ENCODE results near the gene LRMDA. TPM values are rescaled to one million over a fixed set of nuclear protein-coding genes. Genes with fewer than 3 reads are reported as not detected.

The LRMDA gene
- total and polyA plus RNA-seq, 2 of the 13 experiments (the other 11 are each of a cell fraction or from before 2014, with no cell fraction given) = 13.4 to 22.0 TPM

DNA sequence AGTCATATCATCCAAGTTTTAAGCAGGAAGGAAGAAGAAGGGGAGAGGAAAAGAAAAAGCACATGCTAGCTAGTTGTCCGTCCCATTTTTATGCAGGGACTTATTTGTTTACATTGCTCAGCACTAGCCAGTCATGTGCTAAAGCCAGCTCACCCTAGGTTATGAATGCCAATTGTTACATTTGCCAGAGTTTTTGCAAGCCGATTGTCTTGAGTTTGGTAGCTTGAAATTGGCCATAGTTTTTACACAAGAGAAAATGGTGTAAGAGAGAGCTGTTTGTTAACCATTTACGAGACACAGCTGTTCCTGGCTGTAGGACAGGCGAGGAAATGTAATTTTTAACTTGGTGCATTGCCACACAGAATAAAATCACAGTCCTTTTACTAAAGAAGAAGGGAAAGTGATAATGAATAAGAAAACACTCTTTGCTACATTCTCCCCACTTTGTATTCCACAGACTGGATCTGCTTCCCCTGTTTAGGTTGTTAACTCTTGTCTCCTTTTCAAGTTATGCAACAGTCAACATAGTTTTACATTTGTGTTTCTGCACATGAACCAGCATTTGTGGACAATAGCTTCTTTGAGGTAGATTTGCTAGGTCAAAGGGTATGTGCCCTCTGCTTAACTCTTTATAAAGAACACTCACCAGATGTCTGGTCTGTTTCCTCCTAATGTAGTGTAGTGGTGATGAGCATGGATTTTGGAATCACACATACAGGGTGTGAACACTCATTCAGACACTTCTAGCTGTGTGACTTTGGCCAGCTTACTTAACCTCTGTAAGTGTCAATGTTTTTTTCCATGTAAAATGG is 357.2 kb downstream of the LRMDA start (continued):
- TF ChIP-seq, protein P1, sequence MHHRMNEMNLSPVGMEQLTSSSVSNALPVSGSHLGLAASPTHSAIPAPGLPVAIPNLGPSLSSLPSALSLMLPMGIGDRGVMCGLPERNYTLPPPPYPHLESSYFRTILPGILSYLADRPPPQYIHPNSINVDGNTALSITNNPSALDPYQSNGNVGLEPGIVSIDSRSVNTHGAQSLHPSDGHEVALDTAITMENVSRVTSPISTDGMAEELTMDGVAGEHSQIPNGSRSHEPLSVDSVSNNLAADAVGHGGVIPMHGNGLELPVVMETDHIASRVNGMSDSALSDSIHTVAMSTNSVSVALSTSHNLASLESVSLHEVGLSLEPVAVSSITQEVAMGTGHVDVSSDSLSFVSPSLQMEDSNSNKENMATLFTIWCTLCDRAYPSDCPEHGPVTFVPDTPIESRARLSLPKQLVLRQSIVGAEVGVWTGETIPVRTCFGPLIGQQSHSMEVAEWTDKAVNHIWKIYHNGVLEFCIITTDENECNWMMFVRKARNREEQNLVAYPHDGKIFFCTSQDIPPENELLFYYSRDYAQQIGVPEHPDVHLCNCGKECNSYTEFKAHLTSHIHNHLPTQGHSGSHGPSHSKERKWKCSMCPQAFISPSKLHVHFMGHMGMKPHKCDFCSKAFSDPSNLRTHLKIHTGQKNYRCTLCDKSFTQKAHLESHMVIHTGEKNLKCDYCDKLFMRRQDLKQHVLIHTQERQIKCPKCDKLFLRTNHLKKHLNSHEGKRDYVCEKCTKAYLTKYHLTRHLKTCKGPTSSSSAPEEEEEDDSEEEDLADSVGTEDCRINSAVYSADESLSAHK (CRISPR knock-in tag; IDR thresholded peaks at IDR 0.05; ENCODE audit: borderline replicate concordance) = no peak
- TF ChIP-seq HIVEP1 (CRISPR knock-in tag; IDR thresholded peaks at IDR 0.05) (no peak), FOXM1 (CRISPR knock-in tag; IDR thresholded peaks at IDR 0.05) (no peak), CENPT (CRISPR knock-in tag; IDR thresholded peaks at IDR 0.05; ENCODE audit: low read depth) (no peak), MLLT10 (CRISPR knock-in tag; IDR thresholded peaks at IDR 0.05) (no peak), SIN3B (IDR thresholded peaks at IDR 0.05; ENCODE audit: low read length) (no peak), ZNF549 (CRISPR knock-in tag; IDR thresholded peaks at IDR 0.05) (no peak), FOXJ3 (CRISPR knock-in tag; IDR thresholded peaks at IDR 0.05; ENCODE audit: borderline replicate concordance) (peak; percentile 87; the same call in 1 of the 2 replicates), FLYWCH1 (CRISPR knock-in tag; IDR thresholded peaks at IDR 0.05) (no peak), ZBTB1 (CRISPR knock-in tag; IDR thresholded peaks at IDR 0.05; ENCODE audit: borderline replicate concordance) (no peak), ZNF101 (CRISPR knock-in tag; IDR thresholded peaks at IDR 0.05; ENCODE audit: borderline replicate concordance, low read depth) (no peak), ZNF256 (CRISPR knock-in tag; conservative IDR thresholded peaks at IDR 0.05) (no peak), FOXC1 (CRISPR knock-in tag; IDR thresholded peaks at IDR 0.05; ENCODE audit: borderline replicate concordance) (no peak; the same call in 1 of the 2 replicates)
- TF ChIP-seq, protein P2, sequence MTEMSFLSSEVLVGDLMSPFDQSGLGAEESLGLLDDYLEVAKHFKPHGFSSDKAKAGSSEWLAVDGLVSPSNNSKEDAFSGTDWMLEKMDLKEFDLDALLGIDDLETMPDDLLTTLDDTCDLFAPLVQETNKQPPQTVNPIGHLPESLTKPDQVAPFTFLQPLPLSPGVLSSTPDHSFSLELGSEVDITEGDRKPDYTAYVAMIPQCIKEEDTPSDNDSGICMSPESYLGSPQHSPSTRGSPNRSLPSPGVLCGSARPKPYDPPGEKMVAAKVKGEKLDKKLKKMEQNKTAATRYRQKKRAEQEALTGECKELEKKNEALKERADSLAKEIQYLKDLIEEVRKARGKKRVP (CRISPR knock-in tag; IDR thresholded peaks at IDR 0.05) = peak in 1 of 2 experiments; percentile 10; a peak in 1 of 4 replicates
- TF ChIP-seq, protein P3, sequence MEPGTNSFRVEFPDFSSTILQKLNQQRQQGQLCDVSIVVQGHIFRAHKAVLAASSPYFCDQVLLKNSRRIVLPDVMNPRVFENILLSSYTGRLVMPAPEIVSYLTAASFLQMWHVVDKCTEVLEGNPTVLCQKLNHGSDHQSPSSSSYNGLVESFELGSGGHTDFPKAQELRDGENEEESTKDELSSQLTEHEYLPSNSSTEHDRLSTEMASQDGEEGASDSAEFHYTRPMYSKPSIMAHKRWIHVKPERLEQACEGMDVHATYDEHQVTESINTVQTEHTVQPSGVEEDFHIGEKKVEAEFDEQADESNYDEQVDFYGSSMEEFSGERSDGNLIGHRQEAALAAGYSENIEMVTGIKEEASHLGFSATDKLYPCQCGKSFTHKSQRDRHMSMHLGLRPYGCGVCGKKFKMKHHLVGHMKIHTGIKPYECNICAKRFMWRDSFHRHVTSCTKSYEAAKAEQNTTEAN (CRISPR knock-in tag; conservative IDR thresholded peaks at IDR 0.05) = peak; percentile 92
- TF ChIP-seq, protein P4, sequence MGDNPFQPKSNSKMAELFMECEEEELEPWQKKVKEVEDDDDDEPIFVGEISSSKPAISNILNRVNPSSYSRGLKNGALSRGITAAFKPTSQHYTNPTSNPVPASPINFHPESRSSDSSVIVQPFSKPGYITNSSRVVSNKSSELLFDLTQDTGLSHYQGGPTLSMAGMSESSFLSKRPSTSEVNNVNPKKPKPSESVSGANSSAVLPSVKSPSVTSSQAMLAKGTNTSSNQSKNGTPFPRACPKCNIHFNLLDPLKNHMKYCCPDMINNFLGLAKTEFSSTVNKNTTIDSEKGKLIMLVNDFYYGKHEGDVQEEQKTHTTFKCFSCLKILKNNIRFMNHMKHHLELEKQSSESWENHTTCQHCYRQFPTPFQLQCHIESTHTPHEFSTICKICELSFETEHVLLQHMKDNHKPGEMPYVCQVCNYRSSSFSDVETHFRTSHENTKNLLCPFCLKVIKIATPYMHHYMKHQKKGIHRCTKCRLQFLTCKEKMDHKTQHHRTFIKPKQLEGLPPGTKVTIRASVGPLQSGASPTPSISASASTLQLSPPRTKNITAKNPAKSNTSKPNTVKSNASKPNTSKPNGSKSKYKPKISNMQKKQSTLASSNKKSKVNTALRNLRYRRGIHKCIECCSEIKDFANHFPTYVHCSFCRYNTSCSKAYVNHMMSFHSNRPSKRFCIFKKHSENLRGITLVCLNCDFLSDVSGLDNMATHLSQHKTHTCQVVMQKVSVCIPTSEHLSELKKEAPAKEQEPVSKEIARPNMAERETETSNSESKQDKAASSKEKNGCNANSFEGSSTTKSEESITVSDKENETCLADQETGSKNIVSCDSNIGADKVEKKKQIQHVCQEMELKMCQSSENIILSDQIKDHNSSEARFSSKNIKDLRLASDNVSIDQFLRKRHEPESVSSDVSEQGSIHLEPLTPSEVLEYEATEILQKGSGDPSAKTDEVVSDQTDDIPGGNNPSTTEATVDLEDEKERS (CRISPR knock-in tag; IDR thresholded peaks at IDR 0.05) = peak; percentile 31; the same call in 1 of the 2 replicates
- TF ChIP-seq, protein P5, sequence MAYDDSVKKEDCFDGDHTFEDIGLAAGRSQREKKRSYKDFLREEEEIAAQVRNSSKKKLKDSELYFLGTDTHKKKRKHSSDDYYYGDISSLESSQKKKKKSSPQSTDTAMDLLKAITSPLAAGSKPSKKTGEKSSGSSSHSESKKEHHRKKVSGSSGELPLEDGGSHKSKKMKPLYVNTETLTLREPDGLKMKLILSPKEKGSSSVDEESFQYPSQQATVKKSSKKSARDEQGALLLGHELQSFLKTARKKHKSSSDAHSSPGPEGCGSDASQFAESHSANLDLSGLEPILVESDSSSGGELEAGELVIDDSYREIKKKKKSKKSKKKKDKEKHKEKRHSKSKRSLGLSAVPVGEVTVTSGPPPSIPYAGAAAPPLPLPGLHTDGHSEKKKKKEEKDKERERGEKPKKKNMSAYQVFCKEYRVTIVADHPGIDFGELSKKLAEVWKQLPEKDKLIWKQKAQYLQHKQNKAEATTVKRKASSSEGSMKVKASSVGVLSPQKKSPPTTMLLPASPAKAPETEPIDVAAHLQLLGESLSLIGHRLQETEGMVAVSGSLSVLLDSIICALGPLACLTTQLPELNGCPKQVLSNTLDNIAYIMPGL (CRISPR knock-in tag; IDR thresholded peaks at IDR 0.05; ENCODE audit: borderline replicate concordance in 1 of 2, low read depth in 1 of 2) = peak in 1 of 2 experiments; percentile 62; a peak in 1 of 4 replicates

All from HepG2 (cell line).